Transverse colon (tissue), 4 donors: Measurements from ENCODE around the gene CHFR. TPM values are rescaled to one million over a fixed set of nuclear protein-coding genes. Genes with fewer than 3 reads are reported as not detected.
A peak's percentile ranks its signal among the peaks of the same experiment; 100 is the strongest.

ENCODE experiments used
- DNase-seq: peaks from one replicate; pipeline ENCODE4 v3.0.0-alpha.2; 2019
- H3K27ac ChIP-seq, 4 donors: fragments of 200-600 bp; sonication (generic); 2 replicates each; pipeline ENCODE4 v1.5.1; 2016 to 2018; ENCODE audit warnings: inconsistent platforms in 4 of 4
- H3K27me3 ChIP-seq: fragments of 200-600 bp; sonication (generic); 2 replicates; pipeline ENCODE4 v1.5.1; 2017; ENCODE audit warnings: inconsistent platforms
- H3K36me3 ChIP-seq, 4 donors: fragments of 200-600 bp; sonication (generic); 2 replicates each; pipeline ENCODE4 v1.5.1; 2017 to 2019; ENCODE audit warnings: inconsistent platforms in 4 of 4
- H3K4me1 ChIP-seq, 4 donors: fragments of 200-600 bp; sonication (generic); 2 replicates each; pipeline ENCODE4 v1.5.1; 2017 to 2020; ENCODE audit warnings: inconsistent platforms in 4 of 4
- H3K4me3 ChIP-seq, 4 donors: fragments of 200-600 bp; sonication (generic); 1 replicate in 1 of 4; 2 replicates in 3 of 4; pipeline versions ENCODE4 v1.5.1 to v1.6.1; 2017 to 2019; ENCODE audit warnings: inconsistent platforms in 4 of 4
- H3K9me3 ChIP-seq, 2 donors: fragments of 200-600 bp; sonication (generic); 2 replicates each; pipeline ENCODE4 v1.5.1; 2017 to 2019; ENCODE audit warnings: inconsistent platforms in 2 of 2
- EP300 ChIP-seq: sonication (generic); formaldehyde crosslinking; IDR thresholded peaks from one replicate; pipeline ENCODE4 v1.6.1; 2017; ENCODE audit warnings: antibody characterized with exemption, low read depth
- POLR2A ChIP-seq: fragments of 450-650 bp; IDR thresholded peaks from one replicate; pipeline ENCODE4 v1.6.1; 2016; ENCODE audit warnings: antibody characterized with exemption, mild to moderate bottlenecking, moderate library complexity
- POLR2AphosphoS5 ChIP-seq, 3 donors: sonication (generic); formaldehyde crosslinking; IDR thresholded peaks; one replicate each; pipeline ENCODE4 v1.6.1; 2016; ENCODE audit warnings: antibody characterized with exemption in 3 of 3
- WGBS, 2 donors: methylation state at CpG; one replicate each; pipeline ENCODE4 v1.1.5; 2018; ENCODE audit warnings: low coverage in 1 of 2; 5-methylcytosine and 5-hydroxymethylcytosine counted together
- in situ Hi-C, 4 donors: fragments of 200-750 bp; cut with MboI; loops; one replicate each; pipeline versions ENCODE4 v1.15.0 to v1.15.1; 2017; ENCODE audit warnings: low sequenced_read_pairs in 3 of 4, low pct_ligation_motif_present in 1 of 4, low pct_unique_long_range_greater_than_20kb in 1 of 4
- intact Hi-C: fragments of 100-400 bp; cut with DNase I; formaldehyde crosslinking; loops from one replicate; pipeline ENCODE4 v1.15.1; 2023; ENCODE audit warnings: low total_unique reads
- total RNA-seq, 4 donors: library from RNA; depleted of rRNA; stranded (reverse); fragments of >200 nt; gene quantifications; one replicate each; pipeline ENCODE4 v1.1.0, GENCODE V29; 2016
- TF ChIP-seq, protein P1 (sequence below), 5 experiments: fragments of 200-600 bp in 3 of 5; fragments of 450-650 bp in 2 of 5; sonication (generic) in 3 of 5; IDR thresholded peaks; 1 replicate in 2 of 5; 2 replicates in 3 of 5; pipeline ENCODE4 v1.5.1; 2016 to 2017; ENCODE audit warnings: antibody characterized with exemption in 5 of 5, inconsistent platforms in 3 of 5, mild to moderate bottlenecking in 2 of 5, moderate library complexity in 1 of 5

CHFR gene
- total RNA-seq, 4 donors from 2014 or later = 47.7 to 132 (median 61.9) TPM

DNA sequence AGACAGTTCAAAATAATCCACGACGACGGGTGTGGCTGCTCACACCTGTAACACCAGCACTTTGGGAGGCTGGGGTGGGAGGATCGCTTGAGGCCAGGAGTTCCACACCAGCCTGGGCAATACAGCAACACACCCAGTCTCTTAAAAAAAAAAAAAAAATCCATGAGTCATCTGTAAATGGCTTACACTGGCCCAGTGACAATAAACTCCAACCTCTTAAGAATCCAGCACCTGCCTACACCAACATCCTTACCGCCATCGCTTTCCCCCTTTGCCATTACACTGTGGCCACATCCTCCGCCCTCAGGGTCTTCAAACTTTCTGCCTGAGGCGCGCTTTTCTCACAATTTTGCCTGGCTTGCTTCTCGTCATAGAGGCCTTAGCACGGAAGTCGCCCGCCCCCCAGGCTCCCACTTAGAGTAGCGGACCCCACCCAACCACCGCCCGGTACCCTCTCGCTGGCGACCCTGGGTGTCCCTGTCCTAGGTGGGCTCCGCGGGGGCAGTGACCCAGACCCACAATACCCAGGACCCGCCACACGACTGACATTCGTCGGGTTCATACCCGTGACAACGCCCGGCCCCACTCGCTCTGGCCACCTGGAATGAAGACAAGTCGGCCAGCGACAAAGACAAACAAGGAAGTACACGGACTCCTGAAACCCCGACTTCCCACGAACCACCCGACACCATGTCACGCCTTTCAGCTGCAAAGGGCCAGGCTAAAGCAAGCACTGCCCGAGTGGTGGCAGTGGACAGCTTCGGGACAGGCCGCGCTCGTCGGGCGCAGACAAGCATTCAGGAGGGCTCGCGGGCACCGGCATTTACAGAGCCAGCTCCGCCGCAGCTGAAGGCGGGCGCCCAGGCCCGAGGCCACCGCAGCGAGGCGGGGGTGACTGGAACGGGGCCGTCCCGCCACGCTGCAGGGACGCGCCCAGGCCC lies 59.4 kb downstream of the CHFR start:
- H3K27ac ChIP-seq = peak overlapping the region; percentile 94 to 97 (median 96)
- H3K9me3 ChIP-seq = no peaks in the 10 kb centered on the region
- peaks cover 0 to 12% (median 0%) of the 10 kb centered on the region in 4 donors for H3K36me3 ChIP-seq
- no peaks in the 10 kb centered on the region for H3K27me3 ChIP-seq
- peak overlapping the region; percentile 53 to 95 (median 74) for H3K4me3 ChIP-seq
- in situ Hi-C loops (no loop called here), intact Hi-C loops (loop anchor here (10.0 kb wide), 1 partner anchor 623 kb away; no protein-coding TSS in a partner anchor)
- TF ChIP-seq, protein P1, sequence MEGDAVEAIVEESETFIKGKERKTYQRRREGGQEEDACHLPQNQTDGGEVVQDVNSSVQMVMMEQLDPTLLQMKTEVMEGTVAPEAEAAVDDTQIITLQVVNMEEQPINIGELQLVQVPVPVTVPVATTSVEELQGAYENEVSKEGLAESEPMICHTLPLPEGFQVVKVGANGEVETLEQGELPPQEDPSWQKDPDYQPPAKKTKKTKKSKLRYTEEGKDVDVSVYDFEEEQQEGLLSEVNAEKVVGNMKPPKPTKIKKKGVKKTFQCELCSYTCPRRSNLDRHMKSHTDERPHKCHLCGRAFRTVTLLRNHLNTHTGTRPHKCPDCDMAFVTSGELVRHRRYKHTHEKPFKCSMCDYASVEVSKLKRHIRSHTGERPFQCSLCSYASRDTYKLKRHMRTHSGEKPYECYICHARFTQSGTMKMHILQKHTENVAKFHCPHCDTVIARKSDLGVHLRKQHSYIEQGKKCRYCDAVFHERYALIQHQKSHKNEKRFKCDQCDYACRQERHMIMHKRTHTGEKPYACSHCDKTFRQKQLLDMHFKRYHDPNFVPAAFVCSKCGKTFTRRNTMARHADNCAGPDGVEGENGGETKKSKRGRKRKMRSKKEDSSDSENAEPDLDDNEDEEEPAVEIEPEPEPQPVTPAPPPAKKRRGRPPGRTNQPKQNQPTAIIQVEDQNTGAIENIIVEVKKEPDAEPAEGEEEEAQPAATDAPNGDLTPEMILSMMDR (IDR thresholded peaks at IDR 0.05) = no peak
- TF ChIP-seq POLR2AphosphoS5 (IDR thresholded peaks at IDR 0.05) (peak in 2 of 3 donors; percentile 38 to 41), POLR2A (peak; percentile 64), EP300 (no peak)
- WGBS, 2 donors = 8 to 41% methylated on average over 4 to 43 of the region's 59 CpGs
- peaks cover 14 to 36% (median 18%) of the 10 kb centered on the region in 4 donors for H3K4me1 ChIP-seq
- peak; percentile 77 for DNase-seq

DNA sequence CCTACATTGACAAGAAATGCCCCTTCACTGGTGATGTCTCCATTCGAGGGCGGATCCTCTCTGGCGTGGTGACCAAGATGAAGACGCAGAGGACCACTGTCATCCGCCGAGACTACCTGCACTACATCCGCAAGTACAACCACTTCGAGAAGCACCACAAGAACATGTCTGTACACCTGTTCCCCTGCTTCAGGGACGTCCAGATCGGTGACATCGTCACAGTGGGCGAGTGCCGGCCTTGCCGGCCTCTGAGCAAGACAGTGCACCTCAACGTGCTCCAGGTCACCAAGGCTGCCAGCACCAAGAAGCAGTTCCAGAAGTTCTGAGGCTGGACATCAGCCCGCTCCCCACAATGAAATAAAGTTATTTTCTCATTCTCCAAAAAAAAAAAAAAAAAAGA lies 61.5 kb downstream of the CHFR start:
- Histone ChIP-seq H3K9me3 (no peaks in the 10 kb centered on the region), H3K4me3 (no peak overlapping the region), H3K4me1 (peaks cover 14 to 36% (median 18%) of the 10 kb centered on the region in 4 donors), H3K27me3 (no peaks in the 10 kb centered on the region), H3K36me3 (peaks cover 0 to 15% (median 4%) of the 10 kb centered on the region in 4 donors), H3K27ac (no peak overlapping the region)
- intact Hi-C loops = loop anchor here (10.0 kb wide), 1 partner anchor 621 kb away; no protein-coding TSS in a partner anchor
- 95 to 97% methylated on average over 4 to 16 of the region's 16 CpGs for WGBS, 2 donors
- no peak for DNase-seq
- in situ Hi-C loops = no loop called here
- TF ChIP-seq, protein P1 (IDR thresholded peaks at IDR 0.05) = no peak

DNA sequence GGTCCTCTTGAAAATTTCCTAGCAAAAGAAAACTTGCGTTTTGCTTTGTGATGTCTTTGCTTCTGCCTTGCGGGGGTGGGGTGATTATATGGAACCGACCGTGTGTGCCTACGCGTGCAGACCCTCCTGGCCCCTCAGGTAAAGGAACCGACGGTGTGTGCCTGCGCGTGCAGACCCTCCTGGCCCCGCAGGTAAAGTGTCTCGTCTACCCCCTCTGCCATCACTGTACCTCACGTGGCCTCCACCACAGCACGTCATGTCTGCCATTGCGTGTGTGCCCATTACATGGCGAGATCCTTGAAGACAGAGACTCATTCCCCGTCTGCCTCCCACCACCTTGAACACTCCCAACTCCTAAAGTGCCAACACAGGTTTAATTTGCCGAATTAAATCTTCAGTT lies 62.3 kb downstream of the CHFR start:
- intact Hi-C loops = loop anchor here (10.0 kb wide), 1 partner anchor 620 kb away; no protein-coding TSS in a partner anchor
- TF ChIP-seq POLR2AphosphoS5 (IDR thresholded peaks at IDR 0.05) (no peak), POLR2A (no peak), EP300 (no peak)
- TF ChIP-seq, protein P1 (IDR thresholded peaks at IDR 0.05) = no peak
- no peaks in the 10 kb centered on the region for H3K27me3 ChIP-seq
- H3K36me3 ChIP-seq = peaks cover 0 to 23% (median 4%) of the 10 kb centered on the region in 4 donors
- WGBS, 2 donors = 83 to 94% methylated on average over 6 to 18 of the region's 18 CpGs
- DNase-seq = no peak
- in situ Hi-C loops = no loop called here
- no peak overlapping the region for H3K4me3 ChIP-seq
- H3K4me1 ChIP-seq = peaks cover 14 to 38% (median 18%) of the 10 kb centered on the region in 4 donors
- H3K27ac ChIP-seq = peak overlapping the region in 1 of 4 donors; percentile 5
- H3K9me3 ChIP-seq = no peaks in the 10 kb centered on the region

DNA sequence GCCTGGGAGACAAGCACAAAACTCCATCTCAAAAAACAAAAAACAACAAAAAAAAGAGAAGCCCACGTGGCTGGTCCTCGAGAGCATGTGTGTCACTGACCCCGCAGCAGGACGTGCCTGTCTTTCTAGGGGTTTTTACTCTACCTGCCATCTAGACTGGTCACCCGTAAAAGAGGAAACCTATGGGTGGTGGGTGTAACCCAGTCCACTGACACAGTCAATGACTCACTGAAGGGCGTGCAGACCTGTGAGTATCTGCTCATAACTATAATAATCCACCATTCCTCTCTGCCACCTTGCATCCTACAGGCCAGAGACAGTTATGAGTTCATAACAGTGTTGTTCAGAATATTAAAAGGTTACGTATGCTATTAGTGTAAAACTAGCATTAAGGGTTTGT lies 63.4 kb downstream of the CHFR start:
- peaks cover 0 to 26% (median 5%) of the 10 kb centered on the region in 4 donors for H3K36me3 ChIP-seq
- no peaks in the 10 kb centered on the region for H3K9me3 ChIP-seq
- peak; percentile 32 for DNase-seq
- H3K4me3 ChIP-seq = no peak overlapping the region
- 66 to 85% methylated on average over 7 of the region's 7 CpGs for WGBS, 2 donors
- TF ChIP-seq, protein P1 (IDR thresholded peaks at IDR 0.05) = no peak
- TF ChIP-seq POLR2AphosphoS5 (IDR thresholded peaks at IDR 0.05) (no peak), EP300 (no peak), POLR2A (no peak)
- peak overlapping the region in 1 of 4 donors; percentile 5 for H3K27ac ChIP-seq
- no peaks in the 10 kb centered on the region for H3K27me3 ChIP-seq
- in situ Hi-C loops = no loop called here
- intact Hi-C loops = loop anchor here (10.0 kb wide), 1 partner anchor 619 kb away; no protein-coding TSS in a partner anchor
- H3K4me1 ChIP-seq = peaks cover 11 to 40% (median 15%) of the 10 kb centered on the region in 4 donors
